GM19372 (cell line): ENCODE results near the gene PRSS2.
"Not testable (repeated sequence)": the region's sequence is repeated elsewhere in the genome, so short reads cannot be mapped to it uniquely, and the experiment has no call there.

Experiments
- ATAC-seq: cut with Tn5 transposase; IDR thresholded peaks from one replicate; pipeline ENCODE4 v1.9.1; 2021; ENCODE audit warnings: mild to moderate bottlenecking, low read depth, moderate library complexity; ENCODE audit not compliant: unreplicated experiment

Gene PRSS2

DNA sequence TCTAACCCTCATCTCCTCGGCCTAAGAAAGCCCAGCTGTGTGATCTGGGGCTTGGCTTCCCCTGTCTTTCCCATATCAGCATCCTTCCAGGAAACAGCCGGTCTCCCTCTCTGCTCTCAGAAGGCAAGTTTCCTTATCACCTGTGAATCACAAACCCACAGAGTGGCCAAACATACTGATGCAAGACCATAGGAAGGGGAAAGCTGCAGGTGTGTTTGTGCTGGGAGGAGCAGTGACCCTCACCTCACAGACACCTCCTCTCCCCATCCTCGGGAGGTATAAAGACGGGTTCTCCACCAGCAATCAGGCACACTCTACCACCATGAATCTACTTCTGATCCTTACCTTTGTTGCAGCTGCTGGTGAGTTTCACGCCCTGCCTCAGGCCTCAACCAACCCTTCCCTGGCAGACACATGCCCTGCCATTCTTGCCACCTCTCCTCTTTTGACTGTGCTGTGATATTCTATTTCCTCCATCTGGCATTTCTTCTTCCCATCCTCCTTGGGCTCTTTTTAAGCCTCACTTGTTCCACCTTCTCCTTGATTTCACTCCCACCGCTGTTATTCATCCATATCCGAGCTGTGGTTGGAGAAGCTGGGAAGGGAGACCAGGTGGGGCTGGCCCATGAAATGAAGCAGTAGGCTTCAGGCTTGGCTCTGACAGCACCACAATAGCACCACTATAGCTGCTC is at the start of gene PRSS2:
TSS of gene PRSS2 (plus strand) at position 310 of the 692 bp plus-strand sequence. CDS start at position 323, 13 bp downstream.
- ATAC-seq: no peak

DNA sequence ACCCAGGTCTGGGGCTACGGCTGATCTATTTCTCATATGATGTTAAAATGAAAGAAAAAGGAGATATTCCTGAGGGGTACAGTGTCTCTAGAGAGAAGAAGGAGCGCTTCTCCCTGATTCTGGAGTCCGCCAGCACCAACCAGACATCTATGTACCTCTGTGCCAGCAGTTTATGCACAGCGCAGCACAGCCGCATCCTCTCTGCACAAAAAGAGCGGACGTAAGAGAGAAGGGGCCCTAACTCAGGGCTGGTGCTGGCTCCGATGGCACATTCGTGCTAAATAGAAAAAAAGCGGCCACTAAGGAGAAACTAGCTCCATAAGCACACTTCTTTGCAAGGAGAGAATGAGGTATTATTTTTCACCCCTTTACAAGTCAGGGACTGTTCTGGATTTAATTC is 49.8 kb upstream of the PRSS2 start:
- ATAC-seq: no peak

DNA sequence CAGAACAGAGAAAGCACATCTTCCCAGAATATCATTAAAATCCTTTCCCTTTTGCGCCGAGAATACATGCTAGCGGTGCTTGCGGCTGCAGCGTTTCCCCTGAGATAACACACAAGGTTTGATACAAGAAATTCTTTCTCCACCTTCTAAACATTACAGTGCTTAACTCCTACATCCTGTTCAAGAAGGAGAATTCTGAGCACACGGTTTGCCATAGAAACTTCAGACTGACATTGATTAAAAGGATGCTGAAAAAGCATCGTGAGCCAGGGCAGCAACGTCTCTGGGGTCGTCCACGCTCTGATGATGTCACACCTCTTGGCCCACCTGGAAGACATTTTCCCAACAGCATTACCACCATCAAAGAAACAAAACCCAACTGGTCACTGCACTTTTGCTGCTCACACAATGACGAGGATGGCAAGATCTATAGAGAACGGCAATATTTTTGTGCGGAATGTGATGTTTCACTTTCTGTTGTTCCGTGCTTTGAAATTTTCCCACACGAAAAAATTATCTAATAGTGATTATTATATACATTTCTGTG is 48.4 kb upstream of the PRSS2 start:
- ATAC-seq: no peak

DNA sequence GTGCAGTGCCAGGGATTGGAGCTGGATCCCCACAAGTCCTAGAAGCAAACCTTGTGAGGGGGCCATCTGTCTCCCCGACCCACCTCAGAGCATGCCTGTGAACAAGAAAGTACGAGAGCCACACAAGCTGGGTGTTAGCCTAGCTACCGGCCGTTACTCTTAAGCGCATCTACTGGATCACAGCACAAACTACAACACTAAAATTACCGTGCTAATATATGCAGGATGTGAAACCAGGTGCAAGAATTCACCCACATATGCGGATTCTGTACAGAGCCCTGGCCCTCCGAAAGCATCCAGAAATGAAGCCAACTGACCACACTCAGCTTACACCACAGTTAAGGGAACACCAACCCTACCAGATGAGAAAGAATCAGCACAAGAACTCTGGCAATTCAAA is 37.5 kb upstream of the PRSS2 start:
- no peak for ATAC-seq

DNA sequence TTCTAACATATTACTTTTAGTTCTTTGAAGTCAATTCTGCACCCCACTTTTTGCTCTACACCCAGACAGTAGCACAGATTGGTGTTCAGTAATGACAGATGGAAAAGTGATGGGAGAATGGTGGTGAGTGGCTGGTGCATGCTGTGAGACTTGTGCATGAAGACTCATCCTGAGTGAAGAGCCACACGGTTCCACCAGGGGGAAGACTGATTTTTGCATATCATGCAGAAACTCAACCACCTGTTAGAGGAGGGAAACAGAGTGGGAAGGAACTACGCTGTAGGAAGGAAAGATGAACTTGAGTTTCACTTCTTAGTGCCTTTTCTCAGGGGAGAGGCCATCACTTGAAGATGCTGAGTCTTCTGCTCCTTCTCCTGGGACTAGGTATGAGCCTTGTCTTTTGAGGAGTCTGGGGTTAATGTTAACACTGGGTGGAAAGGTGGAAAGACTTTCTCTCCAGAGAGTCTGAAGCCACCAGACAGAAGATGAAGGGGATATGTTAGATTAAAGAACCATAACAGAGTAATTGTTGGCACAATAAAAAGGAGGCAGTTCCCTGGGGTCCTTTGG is 30.8 kb upstream of the PRSS2 start:
- ATAC-seq: peak; percentile 80

DNA sequence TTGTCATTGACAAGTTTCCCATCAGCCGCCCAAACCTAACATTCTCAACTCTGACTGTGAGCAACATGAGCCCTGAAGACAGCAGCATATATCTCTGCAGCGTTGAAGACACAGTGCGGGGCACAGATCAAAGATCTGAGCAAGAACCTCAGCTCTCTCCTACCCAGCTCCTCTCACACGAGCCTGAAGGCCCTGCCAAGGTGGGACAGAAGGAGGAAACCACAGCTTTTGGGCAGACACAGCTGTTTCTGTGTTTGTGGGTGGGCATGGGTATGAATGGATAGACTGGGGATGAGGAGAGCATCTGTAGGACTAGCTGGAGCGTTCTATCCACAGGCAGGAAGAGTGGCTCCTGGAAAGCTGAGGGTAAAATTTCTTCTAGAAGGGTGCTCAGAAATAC is 30.0 kb upstream of the PRSS2 start:
- no peak for ATAC-seq

DNA sequence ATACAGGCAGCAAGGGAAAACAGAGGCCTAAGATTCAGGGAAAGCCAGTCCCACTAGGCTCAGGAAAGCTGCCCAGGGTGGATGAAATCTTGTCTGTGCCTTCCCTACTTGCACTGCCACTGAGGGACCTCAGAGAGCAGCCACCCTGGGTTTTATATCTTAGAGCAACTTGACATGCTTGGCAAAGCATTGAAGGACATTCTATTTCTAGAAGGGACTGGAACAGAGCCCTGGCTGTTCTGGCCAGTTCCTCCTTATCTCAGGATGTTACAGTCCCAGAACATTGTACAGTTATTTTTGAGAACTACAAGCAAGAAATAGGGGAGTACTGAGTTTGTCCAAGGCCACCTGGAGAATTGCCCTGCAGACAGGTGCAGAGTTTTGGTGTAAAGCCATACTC is 28.8 kb upstream of the PRSS2 start:
- not testable (repeated sequence) for ATAC-seq

DNA sequence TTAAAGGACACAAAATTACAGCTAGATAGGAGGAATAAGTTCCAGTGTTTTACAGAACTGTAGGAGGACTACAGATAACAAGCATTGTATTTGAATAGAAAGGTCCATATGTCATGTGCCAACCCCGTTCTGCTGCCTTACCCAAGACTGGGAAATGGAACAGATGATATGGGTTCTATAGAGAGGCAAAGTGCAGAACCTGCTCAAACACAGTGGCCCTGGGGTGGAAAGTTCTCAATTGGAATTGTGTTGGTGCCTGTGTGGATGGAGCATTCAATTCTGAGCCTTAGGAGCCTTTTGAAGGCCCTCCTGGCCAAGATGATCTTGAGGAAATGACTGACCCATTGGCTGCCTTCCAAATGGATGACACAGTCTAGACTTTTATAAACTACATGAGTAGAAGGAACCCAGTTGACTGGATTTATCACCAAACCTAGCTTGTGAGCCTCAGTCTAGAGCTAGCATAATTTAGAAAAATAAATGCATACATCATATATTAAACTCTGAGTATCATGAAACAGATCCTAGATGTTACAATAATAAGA is 25.6 kb upstream of the PRSS2 start:
- no peak for ATAC-seq

DNA sequence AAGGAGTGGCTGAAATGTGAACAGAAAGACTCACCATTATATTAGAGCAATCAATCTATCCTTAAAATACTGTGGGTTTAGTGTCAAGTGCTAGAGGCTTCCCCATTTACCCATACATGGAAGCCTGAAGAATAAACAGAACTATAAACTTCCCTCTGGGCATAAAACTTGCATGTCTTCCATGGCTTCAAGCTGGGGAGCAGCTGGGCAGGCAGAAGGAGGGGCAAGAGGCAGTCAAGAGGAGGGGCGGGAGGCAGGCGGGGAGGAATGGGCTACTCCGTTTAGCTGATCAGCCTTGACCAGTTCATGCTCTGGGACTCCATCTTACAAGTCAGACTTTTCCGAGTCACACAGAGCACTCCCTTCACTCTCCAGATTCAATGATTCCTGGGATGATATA is 25.0 kb upstream of the PRSS2 start:
- ATAC-seq: no peak

DNA sequence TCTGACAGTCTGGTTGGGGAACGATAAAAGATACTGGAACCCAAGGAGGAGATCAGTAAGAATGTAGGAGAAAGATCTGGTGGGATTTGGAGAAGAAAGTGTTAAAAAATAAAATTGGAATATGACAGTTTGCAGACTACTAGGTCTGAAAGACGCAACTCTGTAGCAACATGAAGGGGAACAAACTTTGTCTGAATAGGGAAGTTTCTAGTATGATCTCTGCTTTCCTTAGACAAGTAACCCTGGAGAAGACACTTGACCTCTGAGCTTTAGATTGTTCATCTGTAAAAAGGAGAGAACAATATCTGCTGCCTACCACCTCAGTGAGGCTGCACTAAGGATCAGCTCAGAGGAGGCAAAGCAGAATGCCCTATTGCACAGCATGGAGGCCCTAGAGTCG is 24.5 kb upstream of the PRSS2 start:
- ATAC-seq: no peak

DNA sequence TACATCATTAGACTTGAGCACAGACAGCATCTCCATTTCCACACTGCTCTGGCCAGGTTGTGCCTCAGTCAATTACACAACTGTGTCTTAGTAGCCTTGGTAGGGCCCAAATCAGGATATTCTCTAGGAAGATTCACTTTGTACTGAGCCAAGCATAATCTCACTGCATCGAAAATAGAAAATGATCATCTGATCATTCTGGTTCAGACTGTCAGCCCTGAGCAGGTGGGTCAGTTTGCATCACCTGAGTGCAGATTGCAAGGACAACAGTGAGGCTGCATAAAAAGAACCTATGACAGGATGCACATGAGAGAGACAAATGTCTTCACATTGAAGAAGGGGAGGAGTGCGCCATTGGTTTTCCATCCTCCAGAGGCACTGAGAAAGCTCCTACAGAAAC is 22.4 kb upstream of the PRSS2 start:
- not testable (repeated sequence) for ATAC-seq

DNA sequence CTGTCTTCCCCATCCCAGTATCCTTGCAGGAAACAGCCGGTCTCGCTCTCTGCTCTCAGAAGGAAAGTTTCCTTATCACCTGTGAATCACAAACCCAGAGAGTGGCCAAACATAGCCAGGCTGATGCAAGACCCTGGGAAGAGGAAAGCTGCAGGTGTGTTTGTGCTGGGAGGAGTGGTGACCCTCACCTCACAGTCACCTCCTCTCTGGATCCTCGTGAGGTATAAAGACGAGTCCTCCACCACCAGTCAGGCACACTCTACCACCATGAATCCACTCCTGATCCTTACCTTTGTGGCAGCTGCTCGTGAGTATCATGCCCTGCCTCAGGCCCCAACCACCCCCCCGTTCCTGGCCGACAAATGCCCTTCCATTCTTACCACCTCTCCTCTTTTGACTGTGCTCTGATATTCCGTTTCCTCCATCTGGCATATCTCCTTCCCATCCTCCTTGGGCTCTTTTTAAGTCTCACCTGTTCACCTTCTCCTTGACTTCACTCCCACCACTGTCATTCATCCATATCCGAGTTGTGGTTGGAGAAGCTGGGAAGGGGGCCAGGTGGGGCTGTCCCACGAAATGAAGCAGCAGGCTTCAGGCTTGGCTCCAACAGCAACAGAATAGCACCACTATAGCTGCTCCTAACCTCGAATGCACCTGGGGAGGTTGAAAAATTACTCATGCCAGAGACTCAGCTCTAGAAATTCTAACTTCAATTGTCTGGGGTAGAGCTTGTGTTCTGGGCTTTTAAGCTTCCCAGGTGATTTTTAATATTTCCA is 21.4 kb upstream of the PRSS2 start, which contains the start of gene PRSS1:
TSS of gene PRSS1 (plus strand) at position 255 of the 776 bp plus-strand sequence. CDS start at position 268, 13 bp downstream.
- no peak for ATAC-seq

DNA sequence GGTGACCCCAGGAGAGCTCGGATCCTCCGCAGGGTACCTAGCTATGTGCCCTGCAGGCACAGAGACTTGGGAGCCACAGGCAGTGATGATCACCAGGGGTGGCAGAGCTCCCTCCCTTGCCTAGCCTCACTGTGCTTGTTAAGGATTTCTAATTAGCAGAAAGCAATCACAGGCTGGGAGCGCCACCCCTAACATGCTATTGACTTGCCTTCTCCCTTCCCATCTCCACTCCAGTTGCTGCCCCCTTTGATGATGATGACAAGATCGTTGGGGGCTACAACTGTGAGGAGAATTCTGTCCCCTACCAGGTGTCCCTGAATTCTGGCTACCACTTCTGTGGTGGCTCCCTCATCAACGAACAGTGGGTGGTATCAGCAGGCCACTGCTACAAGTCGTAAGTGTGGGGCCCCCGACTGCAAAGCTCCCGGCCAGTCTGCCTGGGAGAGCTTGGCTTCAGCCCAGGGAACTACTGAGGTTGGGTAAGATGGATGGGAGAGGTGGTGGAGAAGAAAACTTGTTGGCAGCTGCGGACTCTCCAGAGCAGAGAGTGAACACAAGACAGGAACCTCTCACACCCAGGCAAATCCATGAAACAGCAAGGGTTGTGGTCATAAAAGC is 20.3 kb upstream of the PRSS2 start:
- no peak for ATAC-seq

DNA sequence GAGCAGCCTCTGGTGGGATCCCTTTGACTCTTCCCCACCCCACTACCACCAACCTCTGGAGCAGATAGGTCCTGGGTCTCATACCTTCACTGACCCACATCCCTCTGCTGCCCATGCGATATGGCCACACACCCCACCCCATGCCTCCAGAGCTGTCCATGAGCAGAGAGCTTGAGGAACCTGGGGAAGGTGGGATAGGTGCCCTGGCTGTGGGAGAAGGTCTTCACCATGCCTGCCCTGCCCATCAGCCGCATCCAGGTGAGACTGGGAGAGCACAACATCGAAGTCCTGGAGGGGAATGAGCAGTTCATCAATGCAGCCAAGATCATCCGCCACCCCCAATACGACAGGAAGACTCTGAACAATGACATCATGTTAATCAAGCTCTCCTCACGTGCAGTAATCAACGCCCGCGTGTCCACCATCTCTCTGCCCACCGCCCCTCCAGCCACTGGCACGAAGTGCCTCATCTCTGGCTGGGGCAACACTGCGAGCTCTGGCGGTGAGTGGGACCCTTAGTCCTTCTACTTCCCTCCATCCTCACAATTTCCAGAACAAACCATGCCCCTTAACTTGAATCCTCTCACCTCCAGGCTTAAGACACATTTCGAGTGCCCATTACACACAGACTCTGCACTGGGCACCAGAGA is 19.1 kb upstream of the PRSS2 start:
- ATAC-seq: not testable (repeated sequence)

DNA sequence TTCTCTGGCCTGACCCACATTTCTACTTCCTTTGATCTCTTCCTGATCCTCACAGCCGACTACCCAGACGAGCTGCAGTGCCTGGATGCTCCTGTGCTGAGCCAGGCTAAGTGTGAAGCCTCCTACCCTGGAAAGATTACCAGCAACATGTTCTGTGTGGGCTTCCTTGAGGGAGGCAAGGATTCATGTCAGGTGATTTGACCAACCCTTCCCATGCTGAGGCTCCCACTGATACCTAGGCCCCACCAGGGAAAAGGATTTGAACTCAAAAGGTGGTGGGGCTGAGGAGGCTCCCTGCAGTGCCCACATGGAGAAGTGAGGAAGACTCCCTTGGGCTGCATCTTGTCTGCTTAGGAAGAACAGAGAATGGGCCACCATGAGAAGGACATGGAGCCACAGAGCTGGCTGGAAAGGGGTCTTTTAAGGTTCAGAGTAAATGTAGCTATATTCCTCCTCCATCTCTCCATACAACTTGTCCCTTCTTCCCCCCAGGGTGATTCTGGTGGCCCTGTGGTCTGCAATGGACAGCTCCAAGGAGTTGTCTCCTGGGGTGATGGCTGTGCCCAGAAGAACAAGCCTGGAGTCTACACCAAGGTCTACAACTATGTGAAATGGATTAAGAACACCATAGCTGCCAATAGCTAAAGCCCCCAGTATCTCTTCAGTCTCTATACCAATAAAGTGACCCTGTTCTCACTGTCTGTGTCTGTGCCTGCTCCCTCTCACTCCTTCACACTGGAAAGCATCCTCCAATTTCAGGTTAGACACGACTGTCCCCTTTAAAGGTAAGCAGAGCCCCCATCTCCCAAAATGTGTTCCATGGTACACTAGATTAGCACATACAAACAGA is 18.2 kb upstream of the PRSS2 start:
- no peak for ATAC-seq

DNA sequence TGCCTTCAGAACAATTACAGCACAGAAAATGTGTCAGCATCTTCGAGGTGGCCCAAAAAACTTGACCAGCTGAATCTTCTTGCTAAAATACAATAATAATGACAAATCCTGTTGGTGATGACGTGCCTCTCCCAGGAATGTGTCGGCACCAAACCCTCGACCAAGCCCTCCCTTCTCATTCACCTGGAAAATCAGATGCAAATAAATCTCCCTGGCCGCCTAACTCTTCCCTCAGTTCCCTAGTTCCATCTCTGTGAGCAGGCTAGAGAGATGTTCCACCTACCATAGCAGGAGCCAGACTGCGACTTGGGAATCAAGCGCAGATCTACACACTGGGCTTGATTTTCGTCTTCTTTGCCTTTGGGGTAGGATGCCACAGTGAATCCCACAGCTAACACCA is 17.4 kb upstream of the PRSS2 start:
- no peak for ATAC-seq

DNA sequence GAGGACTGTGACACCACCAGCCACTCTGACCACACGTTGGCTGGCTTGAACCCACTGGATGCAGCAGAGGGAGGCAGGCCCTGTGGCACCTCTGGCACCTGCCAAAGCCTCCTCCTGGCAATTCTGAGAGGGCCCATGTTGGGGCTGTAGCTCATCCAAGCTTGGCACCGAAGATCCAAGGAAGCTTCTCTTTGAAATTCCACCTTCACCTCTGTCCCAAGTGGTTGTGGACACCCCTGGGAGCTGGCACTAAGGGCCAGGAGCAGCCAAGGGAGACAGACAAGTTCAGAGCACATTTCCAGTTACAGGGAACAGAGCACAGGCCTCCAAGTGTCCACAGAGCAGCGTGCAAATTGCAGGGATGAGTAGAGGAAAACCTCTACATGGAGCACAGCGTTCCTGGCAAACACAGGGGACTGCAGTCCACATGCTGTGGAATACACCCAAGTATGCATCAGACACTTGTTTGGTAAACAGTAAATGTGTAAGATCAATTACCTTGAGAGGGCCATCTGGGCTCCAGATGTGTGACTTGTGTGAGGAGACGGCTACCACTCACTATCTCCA is 16.8 kb upstream of the PRSS2 start:
- ATAC-seq: not testable (repeated sequence)

DNA sequence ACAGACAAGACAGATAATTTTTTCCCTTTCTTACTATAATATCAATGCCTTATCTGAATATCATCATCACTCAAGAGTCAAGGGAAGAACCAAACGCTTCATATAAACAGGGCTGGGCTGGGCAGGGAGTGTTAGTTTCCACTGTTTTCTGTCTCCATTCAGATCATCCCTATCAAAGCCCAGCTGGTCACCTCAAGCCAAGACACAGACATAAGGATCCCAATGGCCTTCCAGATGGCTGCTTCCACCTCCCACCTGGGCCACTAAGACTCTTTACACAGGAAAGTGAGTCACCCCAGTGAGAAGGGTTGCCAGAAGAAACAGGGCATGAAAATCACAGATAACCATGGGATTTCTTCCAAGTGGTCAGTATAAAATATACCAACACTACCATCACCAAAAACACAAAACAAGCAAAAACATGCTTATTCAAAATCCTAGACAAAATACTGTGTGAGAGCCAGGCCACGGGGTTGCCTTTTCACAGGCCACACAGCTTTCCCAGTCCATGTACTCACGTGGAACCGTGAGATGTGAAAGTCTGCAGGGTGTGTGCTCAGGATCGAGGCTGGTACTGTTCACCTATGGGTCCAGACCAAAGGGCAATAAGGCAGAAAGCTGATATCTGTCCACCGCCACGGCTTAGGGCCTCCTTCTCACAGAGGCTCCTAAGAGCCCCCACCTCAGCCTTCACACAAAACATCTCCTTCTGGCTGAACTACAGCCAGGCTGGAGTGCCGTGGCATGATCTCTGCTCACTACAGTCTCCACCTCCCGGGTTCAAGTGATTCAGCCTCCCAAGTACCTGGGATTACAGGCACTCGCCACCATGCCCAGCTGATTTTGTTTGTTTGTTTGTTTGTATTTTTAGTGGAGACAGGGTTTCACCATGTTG is 15.8 kb upstream of the PRSS2 start:
- ATAC-seq: no peak
